Frontal cortex (tissue), 4 donors: Measurements from ENCODE around the gene HADHA. TPM values are rescaled to one million over a fixed set of nuclear protein-coding genes. Genes with fewer than 3 reads are reported as not detected.
"Not testable (repeated sequence)": the region's sequence is repeated elsewhere in the genome, so short reads cannot be mapped to it uniquely, and the experiment has no call there.

Source experiments
- DNase-seq, 2 donors: peaks; one replicate each; pipeline ENCODE4 v3.0.0; 2012; ENCODE audit warnings: low spot score in 2 of 2
- FAIRE-seq: peaks from 2 replicates; lab custom pipeline; 2012; peaks lifted over from hg19 to GRCh38; lab: Jason Lieb, UNC
- total RNA-seq: library from RNA; depleted of rRNA; stranded (reverse); fragments of >200 nt; gene quantifications from one replicate; pipeline ENCODE4 v1.2.3, GENCODE V29; 2014
- donor health status: control.
- donor health status: control.
- donor health status: control.

HADHA gene
- total RNA-seq, 1 donor from 2014 or later = 85.2 TPM

DNA sequence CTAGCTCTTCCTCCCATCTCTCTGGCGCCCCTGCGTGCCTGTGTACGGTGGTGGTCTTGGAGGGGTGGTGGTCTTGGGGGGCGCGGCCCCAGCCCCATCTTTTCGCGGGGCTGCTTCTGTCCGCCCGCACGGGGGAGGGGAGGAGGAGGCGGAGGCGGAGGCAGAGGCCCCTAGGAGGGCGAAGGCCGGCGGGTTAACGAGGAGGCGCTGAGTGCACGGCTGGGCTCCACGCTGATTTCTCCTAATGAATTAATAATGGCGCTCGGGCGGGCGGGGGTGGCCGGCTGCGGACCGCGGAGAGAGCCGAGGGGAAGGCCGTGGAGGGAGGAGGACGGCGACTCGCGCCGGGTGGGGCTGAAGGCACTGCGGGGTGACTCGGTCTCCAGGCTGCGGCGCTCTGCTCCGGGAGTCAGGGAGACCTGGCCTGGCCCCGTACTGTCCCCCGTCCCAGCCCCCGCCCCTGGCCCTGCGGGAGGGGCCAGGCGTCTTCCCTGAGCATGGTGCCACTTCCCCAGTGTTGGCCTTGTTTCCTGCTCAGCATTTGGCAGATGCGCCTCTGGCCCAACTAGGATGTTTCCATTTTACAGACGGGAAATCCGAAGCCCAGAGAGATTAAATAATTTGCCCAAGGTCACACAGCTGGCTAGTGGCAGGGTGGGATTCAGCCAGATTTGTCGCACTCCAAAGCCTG lies 65.5 kb downstream of the HADHA start:
- DNase-seq (peak in 1 of 2 donors; percentile 71), FAIRE-seq (no peak)

DNA sequence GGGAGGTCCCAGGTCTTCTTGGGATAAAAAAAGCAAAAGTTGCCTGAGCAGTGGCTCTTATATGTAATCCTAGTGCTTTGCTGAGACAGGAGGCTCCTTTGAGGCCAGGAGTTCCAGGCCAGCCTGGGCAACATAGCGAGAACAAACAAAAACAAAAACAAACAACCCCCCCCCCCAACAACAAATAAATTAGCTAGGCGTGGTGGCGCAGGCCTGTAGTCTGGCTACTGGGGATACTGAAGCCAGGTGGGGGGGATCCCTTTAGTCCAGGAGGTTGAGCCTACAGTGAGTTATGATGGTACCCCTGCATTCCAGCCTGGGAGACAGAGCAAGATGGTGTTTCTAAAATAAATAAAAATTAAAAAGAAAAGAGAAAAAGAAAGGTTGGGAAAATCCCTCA lies 66.2 kb downstream of the HADHA start:
- DNase-seq (no peak), FAIRE-seq (no peak)

- no peak for DNase-seq
- FAIRE-seq = no peak
These were observed 67.3 kb downstream of the HADHA start for GRCh38 chr2:26177122-26177521.

DNA sequence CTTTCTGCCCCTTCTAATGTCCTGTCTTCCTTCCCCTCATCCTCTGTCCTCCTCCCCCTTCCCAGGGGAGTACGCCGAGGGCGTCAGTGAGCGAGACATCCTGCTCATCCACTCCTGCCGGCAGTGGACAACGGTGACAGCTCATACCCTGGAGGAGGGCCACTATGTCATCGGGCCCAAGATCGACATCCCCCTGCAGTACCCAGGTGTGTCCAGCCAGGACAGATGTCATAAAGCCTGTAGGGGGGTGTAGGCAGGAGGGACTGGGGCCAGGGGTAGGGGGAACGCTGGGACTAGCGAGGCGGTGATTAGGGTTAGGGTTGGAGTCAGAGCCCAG lies 68.2 kb downstream of the HADHA start:
- FAIRE-seq (no peak), DNase-seq (no peak)

DNA sequence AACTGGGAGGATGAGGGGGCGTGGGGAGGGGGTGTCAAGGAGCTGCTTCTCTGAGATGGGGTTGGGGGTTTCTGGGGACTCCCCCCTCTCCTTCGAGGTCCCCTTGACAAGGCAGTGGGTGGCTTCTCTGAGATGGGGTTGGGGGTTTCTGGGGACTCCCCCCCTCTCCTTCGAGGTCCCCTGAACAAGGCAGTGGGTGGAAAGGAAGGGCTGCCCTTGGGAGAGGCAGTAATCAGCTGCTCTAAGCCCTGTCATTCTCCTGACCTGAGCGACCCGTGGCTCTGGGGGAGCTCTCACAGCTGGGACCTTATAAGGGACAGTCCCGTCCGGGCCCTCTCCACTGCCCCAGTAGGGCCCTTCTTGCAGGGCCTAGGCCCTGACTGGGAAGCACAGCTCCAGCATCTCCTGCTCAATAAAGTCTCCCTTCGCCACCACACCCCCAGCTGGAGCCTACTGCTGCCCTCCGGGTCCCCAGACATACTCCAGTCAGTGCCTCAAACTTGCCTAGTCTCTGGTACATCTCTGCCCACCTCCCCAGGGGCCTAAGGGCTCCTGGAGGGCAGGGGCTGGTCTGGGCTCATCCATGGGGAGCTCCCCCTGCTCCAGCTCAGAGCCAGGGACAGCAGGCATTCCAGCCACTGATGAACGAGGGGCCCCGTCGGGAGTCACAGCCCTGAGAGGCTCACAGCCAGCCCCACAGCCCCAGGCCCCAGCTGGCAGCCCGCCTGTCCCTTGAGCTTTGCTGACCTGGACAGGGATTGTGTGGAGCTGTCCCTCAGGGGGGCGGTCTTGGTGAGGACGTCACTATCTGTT lies 68.8 kb downstream of the HADHA start:
- DNase-seq = no peak
- no peak for FAIRE-seq

DNA sequence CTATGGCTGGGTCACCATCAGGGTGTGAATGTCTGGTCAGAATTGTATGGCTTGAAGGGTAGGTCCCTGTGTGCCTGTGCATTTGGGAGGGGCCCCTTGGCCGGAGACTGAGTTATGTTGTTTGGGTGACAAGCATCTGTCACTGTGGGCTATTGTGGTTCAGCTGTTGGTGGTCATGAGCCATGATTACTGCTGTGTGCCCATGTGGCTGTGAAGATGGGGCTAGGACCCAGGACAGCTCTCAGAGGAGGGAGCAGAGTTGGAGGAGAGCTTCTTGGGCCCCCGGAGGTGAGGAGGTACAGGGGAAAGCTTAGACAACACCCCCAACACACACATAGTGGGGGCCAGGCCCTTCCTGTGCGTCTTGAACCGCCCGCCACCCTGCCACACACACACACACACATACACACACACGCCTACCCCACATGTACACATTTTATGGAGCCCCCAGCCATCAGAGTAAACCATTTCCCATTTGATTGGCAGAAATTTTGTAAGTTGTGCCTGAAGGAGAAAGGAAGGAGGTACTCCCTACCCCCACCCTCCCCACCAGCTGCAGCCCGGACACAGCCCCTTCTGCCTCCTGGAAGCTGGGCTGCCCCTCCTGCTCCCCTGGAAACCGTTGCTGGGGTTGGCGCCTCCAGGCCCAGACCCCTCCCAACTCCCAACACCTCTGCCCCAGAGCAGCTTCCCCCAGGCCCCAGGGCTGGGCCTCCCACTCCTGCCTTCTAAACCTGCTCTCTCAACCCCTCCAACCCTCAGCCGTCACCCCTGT lies 69.6 kb downstream of the HADHA start:
- FAIRE-seq (no peak), DNase-seq (no peak)

GRCh38 chr2:26173776-26174482 lies 70.5 kb downstream of the HADHA start:
- DNase-seq = peak; percentile 66 to 69
- no peak for FAIRE-seq

DNA sequence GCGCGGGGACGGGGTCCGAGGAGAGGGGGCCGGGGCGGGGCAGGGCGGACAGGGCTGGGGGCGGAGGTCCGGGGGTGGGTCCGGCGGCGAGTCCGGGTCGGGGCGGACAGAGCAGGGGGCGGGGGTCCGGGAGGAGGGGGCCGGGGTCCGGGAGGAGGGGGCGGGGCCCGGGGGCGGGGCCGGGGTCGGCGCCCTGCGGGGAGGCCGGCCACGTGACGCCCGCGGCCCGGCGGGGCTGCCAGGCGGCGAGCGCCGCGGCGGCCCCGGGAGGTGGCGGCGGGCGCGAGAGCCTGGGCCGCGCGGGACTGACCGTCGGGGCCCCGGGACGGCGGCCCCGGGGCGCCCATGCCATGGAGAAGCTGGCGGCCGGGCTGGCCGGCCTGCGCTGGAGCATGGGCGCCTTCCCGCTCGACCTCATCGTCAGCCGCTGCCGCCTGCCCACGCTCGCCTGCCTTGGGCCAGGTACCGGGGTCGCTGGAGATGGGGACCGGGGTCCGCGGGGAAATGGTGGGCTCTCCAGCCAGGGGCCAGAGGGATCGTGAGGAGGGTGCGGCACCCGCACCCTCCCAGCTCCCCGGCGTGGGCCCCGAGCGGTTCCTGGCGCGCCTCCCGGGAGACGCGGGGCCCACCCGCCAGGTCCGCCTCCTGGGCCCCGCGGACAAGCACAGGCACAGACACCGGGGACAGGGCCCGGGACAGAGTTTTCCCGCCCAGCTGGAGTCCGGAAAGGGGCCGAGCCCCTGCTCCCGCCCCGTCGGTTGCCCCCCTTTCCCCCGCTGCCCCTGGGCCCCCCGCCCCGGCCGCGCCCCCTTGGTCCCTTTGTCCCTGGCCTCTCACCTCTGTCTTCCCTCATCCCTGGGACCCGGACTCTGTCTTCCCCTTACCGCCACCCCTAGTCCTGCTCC lies 71.3 kb downstream of the HADHA start, which contains the start of gene GAREM2:
Gene GAREM2 (plus strand): TSS at position 218 of the 905 bp plus-strand sequence. CDS start 133 bp downstream, at position 351.
- FAIRE-seq = no peak
- DNase-seq = peak; percentile 73 to 80

GRCh38 chr2:26172189-26172870 lies 72.1 kb downstream of the HADHA start:
- no peak for DNase-seq
- no peak for FAIRE-seq

GRCh38 chr2:26170795-26171194 lies 73.6 kb downstream of the HADHA start:
- no peak for FAIRE-seq
- DNase-seq = no peak

DNA sequence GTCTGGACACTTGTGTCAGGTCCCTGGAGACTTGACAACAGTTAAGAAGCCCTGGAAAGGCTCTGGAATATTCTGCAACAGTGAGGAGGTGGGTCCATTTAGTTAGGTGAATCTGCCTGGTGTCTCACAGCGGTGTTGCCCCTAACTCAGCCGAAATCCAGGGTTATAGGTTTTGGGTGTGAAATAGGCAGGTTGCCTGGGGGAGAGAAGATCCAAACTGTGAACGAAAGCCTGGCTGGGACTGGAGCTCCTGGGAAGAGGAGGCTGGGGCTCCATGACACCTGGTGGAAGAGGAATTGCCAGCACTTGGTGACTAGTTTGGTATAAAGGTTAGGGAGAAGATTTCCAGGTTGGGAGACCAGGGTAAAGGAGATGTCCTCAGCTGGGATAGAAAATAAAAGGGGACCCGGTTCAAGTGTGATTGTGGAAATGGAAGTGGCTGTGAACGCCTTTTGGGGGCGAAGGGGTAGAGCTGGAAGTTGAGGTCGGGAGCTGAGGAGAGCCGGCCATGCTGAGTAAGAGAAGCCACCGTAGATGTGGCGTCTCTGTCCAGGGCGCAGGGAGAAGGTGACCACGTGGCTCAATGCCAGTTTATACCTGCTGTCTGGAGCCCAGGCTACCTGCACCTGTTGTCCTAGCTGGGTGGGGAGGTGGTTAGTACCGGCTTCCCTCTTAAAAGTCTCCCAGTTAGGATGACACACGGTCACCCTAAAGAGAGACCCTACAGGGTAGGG lies 74.6 kb downstream of the HADHA start:
- DNase-seq (no peak), FAIRE-seq (no peak)

- no peak for FAIRE-seq
- DNase-seq = no peak
These were observed 75.2 kb downstream of the HADHA start for GRCh38 chr2:26169226-26169625.

DNA sequence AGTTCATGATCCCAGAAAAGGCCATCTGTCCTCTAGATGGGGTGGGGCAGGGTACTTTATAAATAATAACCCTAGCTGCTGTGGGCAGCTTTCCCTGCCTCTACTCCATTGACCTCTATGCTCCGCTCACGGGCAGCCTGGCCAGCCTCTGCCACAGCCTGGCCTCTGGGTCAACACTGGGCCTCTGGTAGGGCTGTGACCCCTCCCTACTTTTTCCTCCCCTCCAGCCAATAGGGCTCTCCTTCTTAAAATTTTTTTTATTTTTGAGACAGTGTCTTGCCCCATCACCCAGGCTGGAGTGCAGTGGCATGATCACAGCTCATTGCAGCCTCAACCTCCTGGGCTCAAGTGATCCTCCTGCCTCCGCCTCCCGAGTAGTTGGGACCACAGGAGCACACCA lies 75.6 kb downstream of the HADHA start:
- no peak for FAIRE-seq
- no peak for DNase-seq

DNA sequence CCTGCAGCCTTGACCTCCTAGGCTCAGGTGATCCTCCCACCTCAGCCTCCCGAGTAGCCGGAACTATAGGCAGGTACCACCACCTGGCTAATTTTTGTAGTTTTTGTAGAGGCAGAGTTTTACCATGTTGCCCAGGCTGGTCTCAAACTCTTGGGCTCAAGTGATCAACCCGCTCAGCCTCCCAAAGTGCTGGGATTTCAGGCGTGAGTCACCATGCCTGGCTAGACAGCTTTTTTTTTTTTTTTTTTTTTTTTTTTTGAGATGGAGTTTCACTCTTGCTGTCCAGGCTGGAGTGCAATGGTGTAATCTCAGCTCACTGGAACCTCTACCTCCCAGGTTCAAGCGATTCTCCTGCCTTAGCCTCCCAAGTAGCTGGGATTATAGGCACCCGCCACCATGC lies 77.9 kb downstream of the HADHA start:
- FAIRE-seq, DNase-seq: not testable (repeated sequence)

DNA sequence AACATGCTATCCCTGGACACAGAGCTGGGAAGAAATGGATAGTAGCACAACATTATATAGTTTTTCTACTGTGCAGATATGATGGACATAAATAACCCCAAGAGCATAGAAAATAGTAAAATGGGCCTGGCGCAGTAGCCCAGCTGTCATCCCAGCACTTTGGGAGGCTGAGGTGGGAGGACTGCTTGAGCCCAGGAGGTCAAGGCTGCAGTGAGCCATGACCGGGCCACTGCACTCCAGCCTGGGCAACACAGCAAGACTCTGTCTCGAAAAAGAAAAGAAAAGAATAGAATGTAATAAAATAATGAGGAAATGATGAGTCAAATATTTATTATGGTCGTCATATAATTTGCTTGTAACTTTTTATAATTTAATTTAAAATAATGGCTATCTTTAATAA lies 79.0 kb downstream of the HADHA start:
- peak; percentile 49 for FAIRE-seq

DNA sequence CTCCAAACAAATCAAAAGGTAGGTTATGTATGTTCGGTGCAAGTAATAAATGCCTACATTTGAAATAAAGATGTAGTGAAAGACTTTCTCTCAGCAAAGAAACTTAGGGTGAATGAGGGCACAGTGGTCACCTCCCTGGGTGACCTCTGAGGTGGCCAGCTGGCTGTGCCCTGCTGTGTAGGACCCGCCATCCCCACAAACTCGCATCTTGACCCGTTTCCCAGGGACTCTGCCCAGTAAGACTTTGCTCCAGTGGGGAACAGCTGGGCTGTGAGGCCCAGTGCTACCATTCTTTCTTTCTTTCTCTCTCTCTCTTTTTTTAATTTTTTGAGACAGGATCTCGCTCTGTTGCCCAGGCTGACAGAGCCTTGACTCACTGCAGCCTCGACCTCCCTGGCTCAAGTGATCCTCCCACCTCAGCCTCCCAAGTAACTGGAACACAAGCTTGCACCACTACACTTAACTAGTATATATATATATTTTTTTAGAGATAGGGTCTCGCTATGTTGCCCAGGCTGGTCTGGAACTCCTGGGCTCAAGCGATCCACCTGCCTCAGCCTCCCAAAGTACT lies 79.7 kb downstream of the HADHA start:
- FAIRE-seq = no peak
- DNase-seq = no peak

More for the DNA sequence above, 79.0 kb downstream of the HADHA start:
- no peak for DNase-seq

- no peak for FAIRE-seq
- DNase-seq = no peak
These were observed 80.2 kb downstream of the HADHA start for GRCh38 chr2:26164231-26164630.
